HepG2 (cell line): ENCODE measurements around the gene MTMR8.

Experiments used
- BRD4 ChIP-seq: sonication (generic); formaldehyde crosslinking; IDR thresholded peaks from 2 replicates; pipeline ENCODE4 v1.4.0; 2020; ENCODE audit warnings: missing genetic modification reagents
- EP300 ChIP-seq, 3 experiments: sonication (generic) in 1 of 3; formaldehyde crosslinking in 1 of 3; IDR thresholded peaks; 2 replicates each; pipeline versions ENCODE4 v1.5.1 to v1.6.1; 2011 to 2020; ENCODE audit warnings: low read depth in 2 of 3, low read length in 2 of 3, borderline replicate concordance in 1 of 3, improper control_type of control experiment in 1 of 3, mild to moderate bottlenecking in 1 of 3, missing genetic modification reagents in 1 of 3, moderate library complexity in 1 of 3
- HDAC1 ChIP-seq: sonication (generic); formaldehyde crosslinking; IDR thresholded peaks from 2 replicates; pipeline ENCODE4 v1.5.1; 2020; ENCODE audit warnings: mild to moderate bottlenecking, missing genetic modification reagents
- MEIS1 ChIP-seq: sonication (generic); formaldehyde crosslinking; IDR thresholded peaks from 2 replicates; pipeline ENCODE4 v1.9.0; 2021; ENCODE audit warnings: mild to moderate bottlenecking, missing genetic modification reagents, moderate library complexity, borderline replicate concordance
- SNAPC2 ChIP-seq: sonication (generic); formaldehyde crosslinking; IDR thresholded peaks from 2 replicates; pipeline ENCODE4 v1.8.1; 2022; ENCODE audit warnings: mild to moderate bottlenecking, missing genetic modification reagents
- ZNF33B ChIP-seq: sonication (generic); formaldehyde crosslinking; IDR thresholded peaks from 2 replicates; pipeline ENCODE4 v1.5.1; 2020; ENCODE audit warnings: mild to moderate bottlenecking, missing genetic modification reagents
- ZNF562 ChIP-seq: sonication (generic); formaldehyde crosslinking; IDR thresholded peaks from 2 replicates; pipeline ENCODE4 v1.8.0; 2022; ENCODE audit warnings: missing genetic modification reagents, borderline replicate concordance
- ZSCAN30 ChIP-seq: sonication (generic); formaldehyde crosslinking; IDR thresholded peaks from 2 replicates; pipeline ENCODE4 v1.5.0; 2020; ENCODE audit warnings: mild to moderate bottlenecking, missing genetic modification reagents
- TF ChIP-seq, protein P1 (sequence below): sonication (generic); formaldehyde crosslinking; IDR thresholded peaks from 2 replicates; pipeline ENCODE4 v1.4.0; 2020; ENCODE audit warnings: missing genetic modification reagents

DNA sequence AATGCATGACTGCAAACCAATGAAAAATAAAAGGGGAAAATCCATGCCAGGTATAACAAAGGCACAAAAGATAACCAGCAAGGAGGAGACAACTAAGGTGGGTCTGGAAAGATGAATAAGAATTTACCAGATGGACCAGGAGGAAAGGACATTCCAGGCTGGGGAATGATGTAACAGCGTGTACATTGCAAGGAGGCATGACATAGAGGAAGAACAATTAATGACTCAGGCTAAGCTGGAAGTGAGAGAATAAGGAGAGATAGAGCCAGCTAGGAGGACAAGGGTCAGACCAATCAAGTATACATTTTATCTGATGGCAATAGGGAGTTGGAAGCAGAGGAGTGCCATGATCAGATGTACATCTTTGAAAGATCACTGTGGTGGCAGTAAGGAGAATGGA, 57.0 kb downstream of the MTMR8 start:
- TF ChIP-seq EP300 (IDR thresholded peaks at IDR 0.05; ENCODE audit: low read depth in 2 of 2, low read length in 2 of 2) (no peak), EP300 (CRISPR knock-in tag; IDR thresholded peaks at IDR 0.05; ENCODE audit: borderline replicate concordance) (no peak), SNAPC2 (CRISPR knock-in tag) (no peak), ZSCAN30 (CRISPR knock-in tag) (no peak), BRD4 (no peak), ZNF562 (CRISPR knock-in tag) (no peak), HDAC1 (CRISPR knock-in tag) (no peak), MEIS1 (CRISPR knock-in tag) (no peak), ZNF33B (CRISPR knock-in tag) (no peak)
- TF ChIP-seq, protein P1, sequence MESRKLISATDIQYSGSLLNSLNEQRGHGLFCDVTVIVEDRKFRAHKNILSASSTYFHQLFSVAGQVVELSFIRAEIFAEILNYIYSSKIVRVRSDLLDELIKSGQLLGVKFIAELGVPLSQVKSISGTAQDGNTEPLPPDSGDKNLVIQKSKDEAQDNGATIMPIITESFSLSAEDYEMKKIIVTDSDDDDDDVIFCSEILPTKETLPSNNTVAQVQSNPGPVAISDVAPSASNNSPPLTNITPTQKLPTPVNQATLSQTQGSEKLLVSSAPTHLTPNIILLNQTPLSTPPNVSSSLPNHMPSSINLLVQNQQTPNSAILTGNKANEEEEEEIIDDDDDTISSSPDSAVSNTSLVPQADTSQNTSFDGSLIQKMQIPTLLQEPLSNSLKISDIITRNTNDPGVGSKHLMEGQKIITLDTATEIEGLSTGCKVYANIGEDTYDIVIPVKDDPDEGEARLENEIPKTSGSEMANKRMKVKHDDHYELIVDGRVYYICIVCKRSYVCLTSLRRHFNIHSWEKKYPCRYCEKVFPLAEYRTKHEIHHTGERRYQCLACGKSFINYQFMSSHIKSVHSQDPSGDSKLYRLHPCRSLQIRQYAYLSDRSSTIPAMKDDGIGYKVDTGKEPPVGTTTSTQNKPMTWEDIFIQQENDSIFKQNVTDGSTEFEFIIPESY = no peak
